Gastroesophageal sphincter (tissue), 4 donors: Measurements from ENCODE around the gene IRF3. TPM values are rescaled to one million over a fixed set of nuclear protein-coding genes. Genes with fewer than 3 reads are reported as not detected.

Experiments used
- ATAC-seq: fragments of 150-250 bp; one replicate; pipeline ENCODE4 v1.9.1; 2016; ENCODE audit warnings: mild to moderate bottlenecking, moderate library complexity
- H3K27ac ChIP-seq, 4 donors: fragments of 200-600 bp; sonication (generic) in 3 of 4; 1 replicate in 3 of 4; 2 replicates in 1 of 4; pipeline ENCODE4 v1.5.1; 2016 to 2019
- H3K27me3 ChIP-seq: fragments of 200-600 bp; sonication (generic); one replicate; pipeline ENCODE4 v1.5.1; 2019
- H3K36me3 ChIP-seq, 2 donors: fragments of 200-600 bp; sonication (generic); one replicate each; pipeline ENCODE4 v1.5.1; 2019; ENCODE audit warnings: control low read depth in 1 of 2
- H3K4me1 ChIP-seq, 3 donors: fragments of 200-600 bp; sonication (generic); 1 replicate in 2 of 3; 2 replicates in 1 of 3; pipeline ENCODE4 v1.5.1; 2016 to 2019; ENCODE audit warnings: control low read depth in 2 of 3
- H3K4me3 ChIP-seq, 2 donors: fragments of 200-600 bp; sonication (generic); one replicate each; pipeline ENCODE4 v1.5.1; 2019; ENCODE audit warnings: mild to moderate bottlenecking in 1 of 2, moderate library complexity in 1 of 2
- H3K9me3 ChIP-seq, 3 donors: fragments of 200-600 bp; sonication (generic); one replicate each; pipeline ENCODE4 v1.5.1; 2017 to 2019; ENCODE audit warnings: control low read depth in 2 of 3
- CTCF ChIP-seq, 4 experiments: fragments of 200-600 bp in 2 of 4; fragments of 450-650 bp in 2 of 4; sonication (generic) in 1 of 4; IDR thresholded peaks; one replicate each; pipeline ENCODE4 v1.5.1; 2017 to 2019; ENCODE audit warnings: antibody characterized with exemption in 4 of 4, mild to moderate bottlenecking in 2 of 4, moderate library complexity in 2 of 4
- EP300 ChIP-seq: sonication (generic); formaldehyde crosslinking; IDR thresholded peaks from one replicate; pipeline ENCODE4 v1.6.1; 2017; ENCODE audit warnings: antibody characterized with exemption, mild to moderate bottlenecking
- POLR2A ChIP-seq, 2 donors: fragments of 450-650 bp; IDR thresholded peaks; one replicate each; pipeline ENCODE4 v1.6.1; 2017; ENCODE audit warnings: antibody characterized with exemption in 2 of 2, mild to moderate bottlenecking in 2 of 2, moderate library complexity in 1 of 2
- POLR2AphosphoS5 ChIP-seq: sonication (generic); formaldehyde crosslinking; IDR thresholded peaks from one replicate; pipeline ENCODE4 v1.6.1; 2017; ENCODE audit warnings: antibody characterized with exemption
- WGBS, 2 donors: methylation state at CpG; one replicate each; pipeline ENCODE4 v1.1.5; 2018; ENCODE audit warnings: low coverage in 1 of 2; 5-methylcytosine and 5-hydroxymethylcytosine counted together
- total RNA-seq, 4 donors: library from RNA; depleted of rRNA; stranded (reverse); fragments of >200 nt; gene quantifications; one replicate each; pipeline ENCODE4 v1.1.0, GENCODE V29; 2016

Gene IRF3
- total RNA-seq, 4 donors from 2014 or later, result 29.2 to 68.6 (median 39.9) TPM

GRCh38 chr19:49683814-49684250, 18.2 kb upstream of the IRF3 start:
- Histone ChIP-seq H3K4me3 (no peak overlapping the region), H3K36me3 (peaks cover 0 to 79% of the 10 kb centered on the region in 2 donors), H3K9me3 (no peaks in the 10 kb centered on the region), H3K27ac (no peak overlapping the region), H3K4me1 (peaks cover 0 to 34% (median 12%) of the 10 kb centered on the region in 3 donors), H3K27me3 (peaks cover 3% of the 10 kb centered on the region)
- WGBS, 2 donors, result 92% methylated on average over 10 of the region's 18 CpGs; no CpG with 5 or more reads in 1 of the 2 donors
- TF ChIP-seq EP300, result no peak
- no peak for TF ChIP-seq CTCF (IDR thresholded peaks at IDR 0.05)
- ATAC-seq, result no peak

GRCh38 chr19:49682274-49682673, 16.6 kb upstream of the IRF3 start:
- no peaks in the 10 kb centered on the region for H3K27me3 ChIP-seq
- H3K4me1 ChIP-seq, result peaks cover 0 to 46% (median 19%) of the 10 kb centered on the region in 3 donors
- no peaks in the 10 kb centered on the region for H3K9me3 ChIP-seq
- H3K4me3 ChIP-seq, result no peak overlapping the region
- 81 to 89% methylated on average over 3 to 6 of the region's 8 CpGs for WGBS, 2 donors
- no peak overlapping the region for H3K27ac ChIP-seq
- H3K36me3 ChIP-seq, result peaks cover 0 to 64% of the 10 kb centered on the region in 2 donors
- ATAC-seq, result no peak
- TF ChIP-seq POLR2A (IDR thresholded peaks at IDR 0.05), result no peak
- TF ChIP-seq POLR2AphosphoS5, result no peak
- no peak for TF ChIP-seq CTCF (IDR thresholded peaks at IDR 0.05)
- TF ChIP-seq EP300, result no peak

GRCh38 chr19:49681830-49682229, 16.2 kb upstream of the IRF3 start:
- WGBS, 2 donors, result 77 to 91% methylated on average over 3 to 14 of the region's 19 CpGs
- H3K36me3 ChIP-seq, result peaks cover 0 to 60% of the 10 kb centered on the region in 2 donors
- no peak overlapping the region for H3K27ac ChIP-seq
- no peak for ATAC-seq
- H3K9me3 ChIP-seq, result no peaks in the 10 kb centered on the region
- no peaks in the 10 kb centered on the region for H3K27me3 ChIP-seq
- TF ChIP-seq POLR2AphosphoS5, result no peak
- no peak for TF ChIP-seq POLR2A (IDR thresholded peaks at IDR 0.05)
- no peak for TF ChIP-seq EP300
- no peak for TF ChIP-seq CTCF (IDR thresholded peaks at IDR 0.05)
- H3K4me3 ChIP-seq, result no peak overlapping the region
- peaks cover 0 to 46% (median 19%) of the 10 kb centered on the region in 3 donors for H3K4me1 ChIP-seq

GRCh38 chr19:49680421-49681351, 15.0 kb upstream of the IRF3 start:
- Histone ChIP-seq H3K4me1 (peaks cover 0 to 52% (median 19%) of the 10 kb centered on the region in 3 donors), H3K36me3 (peaks cover 0 to 49% of the 10 kb centered on the region in 2 donors), H3K4me3 (peak overlapping the region in 1 of 2 donors; percentile 34), H3K27ac (peak overlapping the region in 3 of 4 donors; percentile 59 to 71 (median 67)), H3K9me3 (no peaks in the 10 kb centered on the region), H3K27me3 (no peaks in the 10 kb centered on the region)
- ATAC-seq, result no peak
- TF ChIP-seq EP300, result no peak
- no peak for TF ChIP-seq POLR2A (IDR thresholded peaks at IDR 0.05)
- TF ChIP-seq CTCF (IDR thresholded peaks at IDR 0.05), result peak in 3 of 4 experiments; percentile 95 to 100 (median 96)
- no peak for TF ChIP-seq POLR2AphosphoS5
- WGBS, 2 donors, result 43 to 57% methylated on average over 11 to 13 of the region's 40 CpGs
